ENCODE measurements around the gene ARHGAP21.
"Not testable (repeated sequence)": the region's sequence is repeated elsewhere in the genome, so short reads cannot be mapped to it uniquely, and the experiment has no call there.

ARHGAP21 gene

DNA sequence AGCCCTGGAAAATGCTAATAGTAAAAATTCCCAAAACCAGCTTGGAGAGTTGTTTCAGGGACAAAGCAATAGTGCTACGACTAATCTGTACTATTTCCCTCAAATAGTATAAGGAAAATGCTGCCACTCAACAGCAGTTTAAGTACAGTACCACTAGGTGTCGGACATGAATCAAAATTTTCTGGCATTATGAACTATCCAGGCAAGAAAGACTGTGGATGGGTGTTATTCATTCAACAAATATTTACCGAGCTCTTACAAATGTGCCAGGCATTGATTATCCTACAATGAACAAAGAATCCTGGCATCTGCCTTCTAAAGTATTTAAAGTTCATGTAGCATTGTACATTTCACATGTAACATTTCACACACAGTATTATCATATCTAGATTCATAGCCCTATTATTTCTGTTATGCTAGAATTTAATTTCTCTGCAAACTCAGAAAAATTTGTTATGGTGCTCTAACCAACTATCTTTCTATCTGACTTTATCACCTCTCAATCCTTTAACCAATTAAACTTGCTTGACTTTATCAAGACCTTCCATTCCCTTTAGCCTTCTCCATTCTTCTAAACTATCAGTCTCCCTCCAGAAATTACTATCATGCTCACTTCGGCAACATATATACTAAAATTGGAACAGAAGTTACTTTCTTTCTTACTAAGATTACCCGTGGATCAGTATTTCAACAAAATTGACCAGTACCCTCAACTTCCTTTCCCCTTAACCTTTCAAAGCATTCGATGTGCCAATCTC is 80.6 kb downstream of the ARHGAP21 start:
- DNase-seq (peak in 1 of 2 donors; percentile 3), ATAC-seq (peak; percentile 77)
- no peak overlapping the region for H3K27ac Mint-ChIP-seq
- H3K4me1 Mint-ChIP-seq: no peaks in the 10 kb centered on the region
- no peaks in the 10 kb centered on the region for H3K9me3 Mint-ChIP-seq
- no peak overlapping the region for H3K4me3 Mint-ChIP-seq
- no peaks in the 10 kb centered on the region for H3K27me3 Mint-ChIP-seq

DNA sequence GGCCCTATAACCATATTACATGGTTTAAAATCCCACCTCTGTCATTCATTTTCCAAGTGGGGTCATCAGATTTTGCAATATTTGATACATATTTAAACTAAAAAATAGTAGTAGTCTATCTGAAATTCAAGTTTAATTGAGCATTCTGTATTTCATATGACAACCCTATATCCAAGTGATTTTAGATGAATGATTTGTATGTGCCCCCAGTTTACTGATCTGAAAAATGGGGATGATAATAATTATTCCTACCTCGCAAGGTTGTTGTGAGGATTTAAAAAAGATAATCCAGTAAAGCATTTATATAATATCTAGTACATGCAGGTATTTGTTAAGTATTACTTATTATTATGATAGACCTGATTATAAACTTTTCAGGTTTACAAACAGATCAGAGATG is 84.6 kb downstream of the ARHGAP21 start:
- no peaks in the 10 kb centered on the region for H3K4me1 Mint-ChIP-seq
- ATAC-seq (no peak), DNase-seq (no peak)
- H3K27ac Mint-ChIP-seq: no peak overlapping the region
- H3K4me3 Mint-ChIP-seq: no peak overlapping the region
- no peaks in the 10 kb centered on the region for H3K27me3 Mint-ChIP-seq
- no peaks in the 10 kb centered on the region for H3K9me3 Mint-ChIP-seq

DNA sequence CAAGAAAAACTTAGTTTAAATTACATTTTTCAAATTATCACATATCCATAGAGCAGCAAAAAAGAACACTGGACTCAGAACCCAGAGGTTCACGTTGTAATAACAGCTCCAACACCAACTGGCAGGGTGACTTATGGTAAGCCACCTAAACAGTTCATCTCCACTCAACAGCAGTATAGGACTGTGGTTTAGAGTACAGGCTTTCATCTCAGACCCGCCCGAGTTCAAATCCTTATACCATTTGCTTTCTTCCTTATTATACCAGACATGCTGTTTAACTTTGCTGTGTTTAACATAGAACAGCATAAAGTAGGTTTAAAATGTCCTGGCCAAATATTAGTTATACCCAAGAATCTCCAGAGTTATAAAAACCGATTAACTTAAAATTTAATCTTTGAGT is 97.9 kb downstream of the ARHGAP21 start:
- no peak overlapping the region for H3K27ac Mint-ChIP-seq

DNA sequence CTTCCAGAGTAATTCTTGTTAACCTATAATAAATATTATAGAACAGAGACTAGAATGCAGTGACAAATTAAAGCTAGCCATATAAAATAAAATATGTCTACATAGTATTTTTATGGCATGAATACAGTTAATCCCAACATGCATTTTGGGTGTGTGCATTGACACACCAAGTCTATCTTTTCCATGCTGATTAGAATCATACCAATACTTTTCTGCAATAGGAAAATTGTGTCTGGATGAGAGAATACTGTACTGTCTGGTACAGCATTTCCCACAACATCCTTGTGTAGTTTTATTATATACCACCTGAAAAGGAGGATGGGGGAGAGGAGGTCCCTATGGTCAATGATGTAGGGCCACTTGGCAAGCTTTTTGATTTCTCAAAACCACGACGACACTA is 100.3 kb downstream of the ARHGAP21 start:
- peak overlapping the region; percentile 48 to 51 for H3K4me3 Mint-ChIP-seq

More for the DNA sequence above, 97.9 kb downstream of the ARHGAP21 start:
- Mint-ChIP-seq H3K4me1 (peaks cover 16% of the 10 kb centered on the region), H3K9me3 (no peaks in the 10 kb centered on the region), H3K27me3 (no peaks in the 10 kb centered on the region), H3K4me3 (no peak overlapping the region)
- ATAC-seq (no peak), DNase-seq (no peak)

DNA sequence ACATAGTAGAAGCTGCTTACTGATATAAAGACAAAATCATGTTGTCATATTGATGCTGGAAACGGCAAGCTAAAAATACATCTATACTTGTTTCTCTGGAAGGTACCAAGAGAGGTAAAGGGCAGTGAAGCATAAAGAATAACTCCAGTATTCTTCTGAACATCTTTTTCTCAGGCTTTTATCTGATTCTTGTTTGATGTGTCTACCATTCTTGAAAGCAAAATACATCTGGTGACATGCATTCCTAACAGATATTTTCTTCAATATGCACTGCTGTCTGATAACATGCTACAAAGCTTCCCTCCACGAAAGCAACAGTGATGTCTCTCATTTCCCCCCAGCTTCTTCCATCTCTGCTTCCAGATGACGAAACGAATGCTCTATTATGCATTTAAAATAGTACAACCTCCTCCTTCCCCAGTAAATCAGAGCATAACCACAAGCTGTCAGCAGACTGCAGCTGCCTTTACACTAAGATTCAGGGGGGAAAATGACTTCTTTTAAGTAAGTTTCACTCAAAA is 100.8 kb downstream of the ARHGAP21 start:
- H3K27me3 Mint-ChIP-seq: no peaks in the 10 kb centered on the region
- H3K4me3 Mint-ChIP-seq: peak overlapping the region; percentile 48 to 51
- DNase-seq: no peak
- no peak for ATAC-seq
- H3K4me1 Mint-ChIP-seq: peaks cover 24% of the 10 kb centered on the region
- no peaks in the 10 kb centered on the region for H3K9me3 Mint-ChIP-seq
- H3K27ac Mint-ChIP-seq: peak overlapping the region; percentile 7 to 27

More for the DNA sequence above, 100.3 kb downstream of the ARHGAP21 start:
- Mint-ChIP-seq H3K27ac (no peak overlapping the region), H3K27me3 (no peaks in the 10 kb centered on the region), H3K9me3 (no peaks in the 10 kb centered on the region), H3K4me1 (peaks cover 21% of the 10 kb centered on the region)
- DNase-seq: no peak
- ATAC-seq: no peak

DNA sequence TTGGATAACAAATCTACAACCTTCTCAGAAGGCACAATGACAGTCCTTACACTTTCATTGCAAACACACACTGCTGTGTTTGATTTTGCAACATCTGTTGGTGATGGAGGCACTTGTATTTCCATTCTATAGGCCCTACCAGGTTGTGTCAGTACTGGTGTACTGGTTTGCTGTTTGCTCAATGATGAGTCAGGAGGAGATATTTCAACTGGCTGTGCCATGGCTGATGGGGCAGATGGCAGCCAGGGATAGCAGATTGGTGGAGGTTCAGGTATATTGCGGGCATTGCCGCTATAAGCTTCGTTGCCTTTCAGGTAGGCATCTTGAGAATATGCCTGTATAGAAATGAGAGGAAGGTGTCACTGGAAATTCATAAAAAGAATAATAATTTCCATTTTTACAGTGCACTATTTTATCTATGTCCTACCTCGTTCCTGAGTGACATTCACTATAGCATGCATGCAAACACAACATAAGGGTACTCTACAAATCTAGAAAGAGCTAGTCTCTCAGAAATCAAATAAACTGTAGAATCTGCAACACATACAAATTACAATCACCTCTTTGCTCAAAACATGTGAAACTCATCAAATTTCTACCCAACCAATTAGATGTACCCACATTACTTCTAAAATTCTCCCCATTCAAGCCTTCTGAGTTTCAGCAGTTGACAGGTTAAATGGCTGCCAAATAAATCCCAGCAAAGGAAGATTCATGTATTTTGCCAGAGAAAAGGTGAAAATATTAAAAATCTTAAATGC is 102.5 kb downstream of the ARHGAP21 start:
- not testable (repeated sequence) for H3K27me3 Mint-ChIP-seq, H3K27ac Mint-ChIP-seq, H3K4me3 Mint-ChIP-seq, H3K9me3 Mint-ChIP-seq, DNase-seq, ATAC-seq
- peaks cover 28% of the 10 kb centered on the region for H3K4me1 Mint-ChIP-seq

DNA sequence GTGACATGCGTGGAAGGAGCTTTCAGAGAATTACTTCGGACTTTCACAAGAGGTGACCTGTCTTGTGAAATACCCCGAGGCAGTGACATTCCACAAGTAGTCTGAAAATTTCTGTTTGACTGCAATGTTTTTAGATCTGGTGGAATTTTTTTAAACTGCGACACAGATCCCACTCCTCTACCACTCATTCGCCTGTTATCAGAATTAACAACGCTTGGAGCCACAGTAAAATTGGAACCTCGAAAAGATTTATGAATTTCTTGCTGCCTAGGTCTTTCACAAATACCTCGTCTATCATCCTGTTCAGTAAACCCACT is 103.7 kb downstream of the ARHGAP21 start:
- not testable (repeated sequence) for H3K9me3 Mint-ChIP-seq, H3K27me3 Mint-ChIP-seq, ATAC-seq, H3K4me3 Mint-ChIP-seq, DNase-seq
- Mint-ChIP-seq H3K27ac (peak overlapping the region in 1 of 2 donors; percentile 40), H3K4me1 (peaks cover 30% of the 10 kb centered on the region)

DNA sequence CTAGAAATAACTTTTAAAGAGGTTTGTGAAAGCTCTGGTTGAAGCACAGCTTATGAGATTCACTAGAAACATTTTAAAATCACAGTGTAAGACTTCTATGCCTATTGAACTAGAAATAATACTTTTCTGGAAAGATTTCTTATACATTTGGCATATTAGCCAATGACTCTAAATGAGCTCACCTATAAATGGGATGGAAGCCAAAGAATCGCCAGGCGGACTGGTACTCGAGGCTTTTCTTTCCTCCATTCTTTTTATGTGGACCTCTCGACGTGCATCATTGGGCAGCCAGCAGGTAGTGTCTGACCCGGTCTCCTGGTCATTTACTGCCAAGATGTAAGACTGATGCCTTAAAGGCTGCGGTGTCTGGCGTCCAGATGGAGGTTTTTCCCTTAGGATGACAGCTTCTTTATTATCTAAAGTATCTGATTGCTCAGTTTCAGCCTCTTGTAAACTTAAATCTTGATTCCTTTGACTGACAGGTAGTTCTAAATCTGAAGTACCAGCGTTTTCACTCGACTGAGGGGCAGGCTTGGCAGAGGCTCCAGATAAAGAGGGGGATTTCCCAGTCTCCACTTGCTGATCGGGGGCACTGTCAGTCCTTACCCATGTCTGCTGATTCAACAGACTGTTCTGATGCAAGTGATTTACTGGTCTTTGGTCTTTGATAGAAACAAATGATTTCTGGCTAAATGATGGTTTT is 104.2 kb downstream of the ARHGAP21 start:
- ATAC-seq, H3K27ac Mint-ChIP-seq: not testable (repeated sequence)

DNA sequence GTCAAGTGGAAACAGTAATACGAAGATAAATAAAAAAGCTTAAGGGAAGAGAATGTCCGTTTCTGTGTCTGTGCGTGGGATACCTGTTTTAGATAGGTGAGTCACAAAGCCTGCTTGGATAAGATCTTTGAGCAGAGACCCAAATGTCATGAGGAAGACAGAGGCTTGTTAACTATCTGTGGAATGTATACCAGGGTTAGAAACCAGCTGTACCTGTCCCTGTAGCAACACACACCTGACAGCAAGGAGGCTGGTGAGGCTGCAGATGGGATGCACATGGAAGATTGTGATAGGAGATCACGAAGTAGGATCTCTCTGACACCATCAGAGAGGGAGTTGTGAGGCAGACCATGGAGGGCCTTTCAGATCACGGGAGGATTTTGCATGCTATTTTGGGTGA is 105.3 kb downstream of the ARHGAP21 start:
- no peaks in the 10 kb centered on the region for H3K9me3 Mint-ChIP-seq
- ATAC-seq: no peak

More for the DNA sequence above, 104.2 kb downstream of the ARHGAP21 start:
- H3K27me3 Mint-ChIP-seq, H3K9me3 Mint-ChIP-seq, H3K4me3 Mint-ChIP-seq, DNase-seq: not testable (repeated sequence)
- peaks cover 30% of the 10 kb centered on the region for H3K4me1 Mint-ChIP-seq

DNA sequence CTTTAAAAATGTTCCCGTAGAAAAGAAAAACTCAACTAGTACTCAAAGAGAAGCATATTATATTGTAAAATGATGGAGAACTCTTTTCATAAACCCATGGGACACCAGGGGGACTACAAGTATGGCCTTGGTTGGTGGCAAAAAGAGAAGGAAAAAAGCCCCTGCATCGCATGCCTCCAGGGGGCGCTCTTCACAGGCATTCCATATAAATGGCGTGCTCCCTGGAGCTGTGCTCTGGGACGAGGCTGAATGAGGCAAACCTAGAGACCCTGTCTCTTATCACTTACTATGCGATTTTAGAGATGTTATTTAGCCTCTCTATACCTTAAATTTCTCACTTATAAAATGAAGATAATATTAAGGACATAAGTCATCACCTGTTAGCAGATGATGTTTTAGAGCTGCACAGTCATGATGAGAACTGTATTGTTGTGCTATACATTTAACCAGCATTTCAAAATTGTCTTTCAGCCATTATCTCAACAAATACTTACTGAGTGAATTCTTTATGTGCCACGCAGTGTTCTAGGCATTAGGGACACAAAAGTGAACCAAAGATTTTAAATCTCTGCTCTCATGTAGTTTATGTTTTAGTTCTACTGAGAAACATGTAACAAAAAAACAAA is 105.8 kb downstream of the ARHGAP21 start:
- Mint-ChIP-seq H3K9me3 (no peaks in the 10 kb centered on the region), H3K4me3 (no peak overlapping the region), H3K4me1 (peaks cover 25% of the 10 kb centered on the region), H3K27ac (no peak overlapping the region), H3K27me3 (no peaks in the 10 kb centered on the region)
- ATAC-seq (no peak), DNase-seq (peak; percentile 20 to 24)

More for the DNA sequence above, 105.3 kb downstream of the ARHGAP21 start:
- Mint-ChIP-seq H3K4me3 (peak overlapping the region; percentile 3 to 41), H3K4me1 (peaks cover 30% of the 10 kb centered on the region), H3K27ac (peak overlapping the region in 1 of 2 donors; percentile 28), H3K27me3 (no peaks in the 10 kb centered on the region)
- no peak for DNase-seq

DNA sequence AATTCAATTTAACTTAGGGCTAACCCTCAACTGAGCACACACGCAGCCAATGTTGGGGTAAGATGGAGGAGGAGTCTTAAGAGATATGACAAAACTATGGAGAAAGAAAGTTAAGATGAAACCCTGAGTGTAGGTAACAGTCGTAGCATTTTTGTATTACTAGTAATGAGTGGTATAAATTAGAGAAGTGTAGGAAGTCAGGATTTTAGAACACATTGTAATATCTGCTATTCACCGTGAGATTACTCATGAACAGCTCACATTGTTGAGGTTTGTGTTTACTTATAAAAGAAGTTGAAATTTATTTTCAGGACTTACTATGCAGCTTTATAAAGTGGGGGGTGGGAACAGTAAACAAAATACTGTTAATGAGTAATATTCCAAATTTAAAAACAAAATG is 107.2 kb downstream of the ARHGAP21 start:
- Mint-ChIP-seq H3K4me3 (no peak overlapping the region), H3K27me3 (no peaks in the 10 kb centered on the region), H3K27ac (no peak overlapping the region), H3K9me3 (no peaks in the 10 kb centered on the region), H3K4me1 (peaks cover 21% of the 10 kb centered on the region)
- DNase-seq (no peak), ATAC-seq (no peak)

DNA sequence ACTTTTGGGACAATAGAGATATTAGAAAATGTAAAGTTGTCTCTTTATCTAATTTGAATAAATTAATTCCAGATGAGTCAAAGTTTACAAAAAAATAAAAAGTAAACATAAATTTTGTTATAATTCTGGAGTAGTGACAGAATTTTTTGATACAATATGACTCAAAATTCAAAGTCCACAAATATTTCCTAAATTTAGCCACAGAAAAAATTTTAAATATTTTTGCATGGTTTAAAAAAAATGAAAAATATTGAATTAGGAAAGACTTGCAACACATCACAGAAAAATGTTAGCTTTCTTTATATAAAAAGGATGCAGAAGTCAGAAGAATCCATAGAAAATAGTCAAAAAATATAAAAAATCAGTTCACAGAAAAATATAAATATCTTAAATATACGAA is 117.7 kb downstream of the ARHGAP21 start:
- no peak for DNase-seq
- Mint-ChIP-seq H3K27ac (no peak overlapping the region), H3K4me3 (no peak overlapping the region), H3K9me3 (peaks cover 0 to 5% of the 10 kb centered on the region in 2 donors), H3K27me3 (no peaks in the 10 kb centered on the region), H3K4me1 (peaks cover 23% of the 10 kb centered on the region)
- no peak for ATAC-seq

DNA sequence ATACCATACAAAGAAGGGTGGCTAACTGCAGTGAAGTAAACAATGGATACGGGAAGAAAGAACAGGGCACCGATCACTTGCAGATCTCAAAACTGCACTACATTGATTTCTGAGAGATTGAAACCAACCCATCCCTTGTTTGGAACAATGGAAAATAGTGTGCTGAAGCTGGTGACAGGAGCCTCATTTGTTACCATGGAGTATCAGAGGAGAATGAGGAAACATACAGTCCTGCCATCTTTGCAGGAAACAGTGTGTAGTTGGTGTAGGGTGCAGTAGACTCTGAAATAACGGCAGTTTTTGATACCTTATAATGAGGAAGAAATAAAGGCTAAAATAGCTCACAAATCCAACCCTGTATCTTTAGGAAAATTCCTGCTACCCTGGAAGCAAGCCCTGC is 118.5 kb downstream of the ARHGAP21 start:
- H3K4me3 Mint-ChIP-seq: no peak overlapping the region
- DNase-seq (no peak), ATAC-seq (no peak)
- peaks cover 0 to 5% of the 10 kb centered on the region in 2 donors for H3K9me3 Mint-ChIP-seq
- H3K4me1 Mint-ChIP-seq: peaks cover 23% of the 10 kb centered on the region
- H3K27me3 Mint-ChIP-seq: no peaks in the 10 kb centered on the region
- H3K27ac Mint-ChIP-seq: peak overlapping the region in 1 of 2 donors; percentile 5

DNA sequence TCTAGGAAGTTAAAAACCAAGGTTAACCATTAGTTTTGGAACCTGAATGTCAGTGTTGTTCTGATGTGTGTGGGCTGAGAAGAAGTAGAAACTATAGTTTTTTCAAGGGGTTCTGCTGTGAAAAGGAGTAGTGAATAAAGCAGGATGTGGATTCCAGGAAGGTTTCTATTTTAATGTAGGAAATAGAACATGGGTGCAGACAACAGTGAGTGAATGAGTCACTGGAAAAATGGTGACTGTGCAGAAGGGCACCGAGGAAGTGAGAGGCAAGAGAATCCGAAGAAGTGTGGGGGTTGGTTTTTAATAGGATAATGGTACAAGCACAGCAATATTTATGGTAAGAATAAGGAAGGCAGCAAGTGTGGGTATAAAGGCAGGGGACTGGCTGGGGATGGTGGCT is 120.4 kb downstream of the ARHGAP21 start:
- H3K4me1 Mint-ChIP-seq: peaks cover 23% of the 10 kb centered on the region
- H3K4me3 Mint-ChIP-seq: peak overlapping the region; percentile 4 to 6
- DNase-seq: peak in 1 of 2 donors; percentile 15
- peaks cover 0 to 5% of the 10 kb centered on the region in 2 donors for H3K9me3 Mint-ChIP-seq
- peak overlapping the region in 1 of 2 donors; percentile 67 for H3K27ac Mint-ChIP-seq
- peak; percentile 86 for ATAC-seq
- H3K27me3 Mint-ChIP-seq: no peaks in the 10 kb centered on the region

DNA sequence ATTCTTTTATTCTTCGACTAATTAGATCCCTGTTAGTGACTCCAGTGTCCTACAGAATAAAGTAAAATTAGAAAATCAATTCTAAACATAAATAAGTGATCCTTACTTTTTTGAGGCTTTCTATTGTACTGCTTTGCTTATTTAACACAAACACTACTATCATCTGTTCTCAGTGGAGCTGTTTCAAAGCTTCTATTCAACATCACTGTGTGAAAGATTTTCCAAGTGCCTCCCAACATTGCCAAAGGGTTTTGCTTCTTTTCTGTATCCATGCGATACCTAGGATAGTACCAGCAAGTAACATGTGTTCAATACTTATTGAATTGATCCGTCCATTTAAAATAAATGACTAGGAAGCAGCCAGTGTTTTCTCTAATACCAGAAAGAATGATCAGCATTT is 125.7 kb downstream of the ARHGAP21 start:
- H3K9me3 Mint-ChIP-seq: no peaks in the 10 kb centered on the region
- no peak overlapping the region for H3K27ac Mint-ChIP-seq
- no peak for DNase-seq
- no peak overlapping the region for H3K4me3 Mint-ChIP-seq
- ATAC-seq: no peak
- no peaks in the 10 kb centered on the region for H3K27me3 Mint-ChIP-seq
- peaks cover 7% of the 10 kb centered on the region for H3K4me1 Mint-ChIP-seq
